K562 (cell line): ENCODE measurements around the gene NCOA6. TPM values are rescaled to one million over a fixed set of nuclear protein-coding genes. Genes with fewer than 3 reads are reported as not detected.

Source experiments
- ATF7 ChIP-seq: fragments of 450-650 bp; IDR thresholded peaks from 2 replicates; pipeline ENCODE4 v1.7.1; 2014; ENCODE audit warnings: mild to moderate bottlenecking, moderate library complexity
- FOXP4 ChIP-seq: sonication (generic); formaldehyde crosslinking; IDR thresholded peaks from 2 replicates; pipeline ENCODE4 v1.8.0; 2022; ENCODE audit warnings: mild to moderate bottlenecking, missing genetic modification reagents, borderline replicate concordance
- GATA2 ChIP-seq: sonication (generic); formaldehyde crosslinking; IDR thresholded peaks from 2 replicates; pipeline ENCODE4 v1.4.0; 2020; ENCODE audit warnings: mild to moderate bottlenecking, missing genetic modification reagents
- HMGN3 ChIP-seq: IDR thresholded peaks from 2 replicates; pipeline ENCODE4 v1.6.1; 2011; ENCODE audit warnings: borderline replicate concordance, low read depth, mild to moderate bottlenecking, mixed read lengths, low read length; ENCODE audit not compliant: insufficient read length; ENCODE audit errors: extremely low read depth
- HNRNPLL ChIP-seq: fragments of 200-400 bp; formaldehyde crosslinking; IDR thresholded peaks from 2 replicates; pipeline ENCODE4 v1.6.1; 2017; ENCODE audit warnings: low read length, low read depth, mild to moderate bottlenecking; ENCODE audit not compliant: poor library complexity, severe bottlenecking
- MCM3 ChIP-seq: fragments of 450-650 bp; IDR thresholded peaks from 2 replicates; pipeline ENCODE4 v1.6.1; 2016
- PCBP1 ChIP-seq: fragments of 200-400 bp; formaldehyde crosslinking; IDR thresholded peaks from 2 replicates; pipeline ENCODE4 v1.6.1; 2018; ENCODE audit warnings: mild to moderate bottlenecking, low read depth, low read length; ENCODE audit not compliant: poor library complexity, severe bottlenecking
- PHF8 ChIP-seq: fragments of 200-600 bp; sonication (generic); IDR thresholded peaks from 2 replicates; pipeline ENCODE4 v1.6.1; 2012; ENCODE audit warnings: mixed run types, mild to moderate bottlenecking, inconsistent platforms, low read length, moderate library complexity, borderline replicate concordance
- PML ChIP-seq: IDR thresholded peaks from 2 replicates; pipeline ENCODE4 v1.6.1; 2012; ENCODE audit warnings: low read length, inconsistent platforms
- POLR2G ChIP-seq: fragments of 200-400 bp; formaldehyde crosslinking; IDR thresholded peaks from 2 replicates; pipeline ENCODE4 v1.6.1; 2017; ENCODE audit warnings: low read depth, mild to moderate bottlenecking, antibody characterized with exemption, low read length, moderate library complexity
- PRDM10 ChIP-seq: fragments of 450-650 bp; IDR thresholded peaks from 2 replicates; pipeline ENCODE4 v1.6.1; 2018; ENCODE audit not compliant: partially characterized antibody
- SAP30 ChIP-seq: fragments of 200-600 bp; sonication (generic); IDR thresholded peaks from 2 replicates; pipeline ENCODE4 v1.6.1; 2012; ENCODE audit warnings: borderline replicate concordance, low read depth, mild to moderate bottlenecking, moderate library complexity, low read length, control low read depth, inconsistent platforms; ENCODE audit not compliant: insufficient read depth, poor library complexity, severe bottlenecking
- SMAD1 ChIP-seq: fragments of 150-350 bp; IDR thresholded peaks from 2 replicates; pipeline ENCODE4 v1.6.1; 2014; ENCODE audit warnings: low read length, low read depth; ENCODE audit not compliant: partially characterized antibody
- SREBF1 ChIP-seq: fragments of 150-350 bp; IDR thresholded peaks from 2 replicates; pipeline ENCODE4 v1.6.1; 2014; ENCODE audit warnings: antibody characterized with exemption, low read depth, low read length, borderline replicate concordance
- SUPT5H ChIP-seq: fragments of 450-650 bp; IDR thresholded peaks from 2 replicates; pipeline ENCODE4 v1.6.1; 2016
- ZNF253 ChIP-seq: fragments of 250-450 bp; sonication (Bioruptor Pico); conservative IDR thresholded peaks from 2 replicates; pipeline ENCODE4 v1.6.1; 2021; ENCODE audit warnings: mild to moderate bottlenecking
- polyA plus RNA-seq, 8 experiments: library from polyadenylated mRNA; depleted of rRNA in 4 of 8; stranded (reverse) in 5 of 8; unstranded in 3 of 8; fragments of >200 nt; fragmentation: Nextera tagmentation in 2 of 8; fragmentation: Illumina TruSeq in 1 of 8; extraction: Ambion mirVana in 2 of 8; extraction: Trizol in 1 of 8; gene quantifications; 2 replicates each; pipeline versions ENCODE4 v1.2.1 to v1.2.3, GENCODE V29; 2011 to 2014; ENCODE audit warnings: inconsistent platforms in 1 of 8, missing spikeins in 1 of 8
- total RNA-seq, 7 experiments: library from RNA; depleted of rRNA in 6 of 7; stranded (reverse); fragments of >200 nt in 6 of 7; fragmentation: Illumina TruSeq in 2 of 7; extraction: Trizol in 2 of 7; gene quantifications; 2 replicates each; pipeline versions ENCODE4 v1.2.1 to v1.2.3, GENCODE V29; 2011 to 2021; ENCODE audit warnings: low replicate concordance in 1 of 7

Gene NCOA6
- total and polyA plus RNA-seq, 9 of the 15 experiments (the other 6 are each of a cell fraction or from before 2014, with no cell fraction given) = 6.1 to 25.0 (median 9.5) TPM

GRCh38 chr20:34676642-34677373, 148.6 kb downstream of the NCOA6 start, which contains the start of gene PIGU (continued):
- TF ChIP-seq FOXP4 (peak; percentile 63), ATF7 (peak; percentile 63; the same call in 1 of the 2 replicates), ZNF253 (CRISPR knock-in tag) (no peak), PRDM10 (peak; percentile 65), SUPT5H (peak; percentile 88), PML (peak; percentile 44; the same call in 1 of the 2 replicates), SREBF1 (peak; percentile 42; the same call in 1 of the 2 replicates), SMAD1 (peak; percentile 52), HMGN3 (peak; percentile 72), POLR2G (peak; percentile 93), GATA2 (CRISPR knock-in tag) (no peak), MCM3 (no peak), SAP30 (peak; percentile 99), HNRNPLL (peak; percentile 79), PCBP1 (peak; percentile 64), PHF8 (peak; percentile 89; the same call in 1 of the 2 replicates)
- TF ChIP-seq, all 486 proteins: peak for 111
